A549 (cell line): ENCODE results near the gene TRIM3. TPM values are rescaled to one million over a fixed set of nuclear protein-coding genes. Genes with fewer than 3 reads are reported as not detected.

ENCODE experiments used
- ATAC-seq, 2 experiments: fragments of 200-7000 bp in 1 of 2; fragments of >200 bp in 1 of 2; cut with Nextera tagmentation in 1 of 2; cut with Tn5 transposase in 1 of 2; 3 replicates each; pipeline versions ENCODE4 v1.8.0 to v1.9.1; 2018 to 2020; ENCODE audit warnings: mild to moderate bottlenecking in 1 of 2, moderate library complexity in 1 of 2
- CTCF ChIA-PET: fragments of 300-600 bp; sonication (Branson Sonifier 250); formaldehyde crosslinking; extraction: SDS; loops from one replicate; lab custom pipeline; 2021; ENCODE audit warnings: antibody characterized with exemption, inconsistent platforms; lab: Yijun Ruan, JAX
- POLR2A ChIA-PET: fragments of 350-600 bp; formaldehyde crosslinking; extraction: SDS; loops from one replicate; lab custom pipeline; 2021; ENCODE audit warnings: antibody characterized with exemption, inconsistent platforms; lab: Yijun Ruan, JAX
- DNase-seq, 2 experiments: peaks; one replicate each; pipeline versions ENCODE4 v3.0.0 to v3.0.0-alpha.2; 2011 to 2016; ENCODE audit warnings: low read depth in 1 of 2, low spot score in 1 of 2
- FAIRE-seq: peaks from 2 replicates; lab custom pipeline; 2011; peaks lifted over from hg19 to GRCh38; lab: Jason Lieb, UNC
- H3K27ac ChIP-seq, 2 experiments: fragments of >200 bp; sonication (Bioruptor Twin); formaldehyde crosslinking; 3 replicates each; pipeline ENCODE4 v1.5.1; 2016 to 2017
- H3K4me1 ChIP-seq: fragments of >200 bp; sonication (Bioruptor Twin); formaldehyde crosslinking; 3 replicates; pipeline ENCODE4 v1.6.1; 2016
- H3K4me2 ChIP-seq: fragments of >200 bp; sonication (Bioruptor Twin); formaldehyde crosslinking; 3 replicates; pipeline ENCODE4 v1.6.1; 2016
- H3K4me3 ChIP-seq: fragments of >200 bp; sonication (Bioruptor Twin); formaldehyde crosslinking; 3 replicates; pipeline ENCODE4 v1.5.1; 2016
- H3K9me3 ChIP-seq: fragments of >200 bp; sonication (Bioruptor Twin); formaldehyde crosslinking; 3 replicates; pipeline ENCODE4 v1.6.1; 2016
- CBX2 ChIP-seq: fragments of 200-600 bp; sonication (generic); IDR thresholded peaks from 2 replicates; pipeline ENCODE4 v1.6.1; 2016; ENCODE audit warnings: low read depth, mild to moderate bottlenecking, borderline replicate concordance
- CBX8 ChIP-seq: fragments of 200-600 bp; sonication (generic); IDR thresholded peaks from 2 replicates; pipeline ENCODE4 v1.6.1; 2016
- CHD4 ChIP-seq: fragments of 200-600 bp; sonication (generic); IDR thresholded peaks from 2 replicates; pipeline ENCODE4 v1.6.1; 2016; ENCODE audit warnings: antibody characterized with exemption, mild to moderate bottlenecking, borderline replicate concordance
- EHMT2 ChIP-seq: fragments of 200-600 bp; sonication (generic); IDR thresholded peaks from 2 replicates; pipeline ENCODE4 v1.6.1; 2016; ENCODE audit warnings: antibody characterized with exemption, low read depth, mild to moderate bottlenecking, moderate library complexity
- EP300 ChIP-seq, 2 experiments: fragments of >200 bp; sonication (Bioruptor Twin); formaldehyde crosslinking; IDR thresholded peaks; 2 replicates in 1 of 2; 3 replicates in 1 of 2; pipeline ENCODE4 v1.6.1; 2016 to 2017
- FOSB ChIP-seq: fragments of 250-450 bp; sonication (Bioruptor Pico); IDR thresholded peaks from 2 replicates; pipeline ENCODE4 v1.5.0; 2020; ENCODE audit warnings: mild to moderate bottlenecking, moderate library complexity
- FOSL2 ChIP-seq, 2 experiments: fragments of 450-650 bp in 1 of 2; fragments of >200 bp in 1 of 2; sonication (Bioruptor Twin) in 1 of 2; formaldehyde crosslinking; IDR thresholded peaks; 2 replicates each; pipeline versions ENCODE4 v1.5.0 to v1.6.1; 2016 to 2020; ENCODE audit warnings: mild to moderate bottlenecking in 1 of 2, moderate library complexity in 1 of 2
- HDAC2 ChIP-seq: fragments of 200-600 bp; sonication (generic); IDR thresholded peaks from 2 replicates; pipeline ENCODE4 v1.6.1; 2016
- KDM1A ChIP-seq: fragments of 200-600 bp; sonication (generic); IDR thresholded peaks from 2 replicates; pipeline ENCODE4 v1.6.1; 2016; ENCODE audit warnings: low read depth, mild to moderate bottlenecking
- MAZ ChIP-seq: fragments of 150-350 bp; IDR thresholded peaks from 2 replicates; pipeline ENCODE4 v1.6.1; 2014; ENCODE audit warnings: antibody characterized with exemption, low read depth, low read length, borderline replicate concordance
- MYC ChIP-seq: IDR thresholded peaks from 2 replicates; pipeline ENCODE4 v1.6.1; 2012; ENCODE audit warnings: mild to moderate bottlenecking, inconsistent platforms, low read length, improper control_type of control experiment, borderline replicate concordance
- NPAS2 ChIP-seq: fragments of 250-450 bp; sonication (Bioruptor Pico); IDR thresholded peaks from 2 replicates; pipeline ENCODE4 v1.8.0; 2022; ENCODE audit warnings: mild to moderate bottlenecking, moderate library complexity, borderline replicate concordance
- PHF8 ChIP-seq: fragments of 200-600 bp; sonication (generic); IDR thresholded peaks from 2 replicates; pipeline ENCODE4 v1.6.1; 2016; ENCODE audit warnings: low read depth, mild to moderate bottlenecking, antibody characterized with exemption, moderate library complexity, borderline replicate concordance
- RAD21 ChIP-seq, 2 experiments: fragments of >200 bp in 1 of 2; sonication (Bioruptor Twin) in 1 of 2; formaldehyde crosslinking in 1 of 2; IDR thresholded peaks in 1 of 2; conservative IDR thresholded peaks in 1 of 2; 2 replicates in 1 of 2; 3 replicates in 1 of 2; pipeline ENCODE4 v1.6.1; 2012 to 2018; ENCODE audit warnings: inconsistent platforms in 1 of 2
- RARB ChIP-seq: fragments of 250-450 bp; sonication (Bioruptor Pico); IDR thresholded peaks from 2 replicates; pipeline ENCODE4 v1.8.0; 2021; ENCODE audit warnings: mild to moderate bottlenecking, moderate library complexity
- RFX5 ChIP-seq: fragments of 450-650 bp; IDR thresholded peaks from 2 replicates; pipeline ENCODE4 v1.7.1; 2014; ENCODE audit warnings: antibody characterized with exemption, mild to moderate bottlenecking, moderate library complexity
- SMC3 ChIP-seq: fragments of >200 bp; sonication (Bioruptor Twin); formaldehyde crosslinking; IDR thresholded peaks from 3 replicates; pipeline ENCODE4 v1.6.1; 2018; ENCODE audit warnings: inconsistent platforms
- ZSCAN20 ChIP-seq: fragments of 250-450 bp; sonication (Bioruptor Pico); IDR thresholded peaks from 2 replicates; pipeline ENCODE4 v1.8.0; 2022; ENCODE audit warnings: mild to moderate bottlenecking, moderate library complexity
- WGBS: methylation state at CpG from one replicate; pipeline ENCODE4 v1.1.6; 2017; ENCODE audit errors: missing lambda C conversion rate; 5-methylcytosine and 5-hydroxymethylcytosine counted together
- polyA plus RNA-seq, 4 experiments: library from polyadenylated mRNA; depleted of rRNA in 3 of 4; stranded (reverse); fragments of >200 nt; fragmentation: RNase III in 1 of 4; extraction: RNeasy Plus Mini Kit Qiagen cat#74134 plus additional on column Dnase treatment in 1 of 4; gene quantifications; 2 replicates in 3 of 4; 3 replicates in 1 of 4; pipeline ENCODE4 v1.2.3, GENCODE V29; 2011 to 2017
- TF ChIP-seq, protein P1 (sequence below): fragments of >200 bp; sonication (Bioruptor Twin); formaldehyde crosslinking; IDR thresholded peaks from 3 replicates; pipeline ENCODE4 v1.6.1; 2016
- TF ChIP-seq, protein P2 (sequence below): fragments of >200 bp; sonication (Bioruptor Twin); formaldehyde crosslinking; IDR thresholded peaks from 3 replicates; pipeline ENCODE4 v1.5.1; 2016

TRIM3 gene
- polyA plus RNA-seq, 2 of the 4 experiments (the other 2 are of a cell fraction), result 10.0 to 17.5 TPM

DNA sequence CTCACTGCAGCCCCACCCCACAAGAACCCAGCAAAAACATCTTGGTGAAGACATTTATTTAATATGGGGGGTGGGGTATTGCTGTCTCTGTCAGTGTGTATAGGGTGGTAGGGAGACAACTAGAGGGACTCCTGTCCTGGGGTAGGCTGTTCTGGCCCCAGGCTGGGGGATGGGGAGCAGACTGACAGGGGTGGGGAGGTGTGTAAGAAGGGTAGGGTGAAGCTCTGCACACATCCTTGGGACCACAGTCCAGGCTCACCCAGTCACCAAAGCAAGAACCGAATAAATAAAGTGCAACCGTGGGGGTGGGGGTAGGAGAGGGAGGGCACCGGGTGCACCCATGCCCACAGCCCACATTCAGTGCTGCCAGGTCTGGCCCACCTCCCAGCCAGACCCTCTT, 25.2 kb downstream of the TRIM3 start:
- ChIA-PET POLR2A (no interaction called here), CTCF (interaction anchor here (3.8 to 9.6 kb wide), 2 partner anchors 10 to 69 kb away, joined by 12 to 142 read pairs; no protein-coding TSS in a partner anchor)
- DNase-seq, result no peak
- Histone ChIP-seq H3K4me2 (no peak overlapping the region), H3K4me3 (no peak overlapping the region), H3K4me1 (no peaks in the 10 kb centered on the region), H3K27ac (no peak overlapping the region), H3K9me3 (no peaks in the 10 kb centered on the region)
- TF ChIP-seq HDAC2 (no peak), CBX8 (no peak), EP300 (IDR thresholded peaks at IDR 0.05) (no peak), RARB (CRISPR knock-in tag) (no peak), EHMT2 (no peak), FOSB (no peak), NPAS2 (CRISPR knock-in tag) (no peak), RFX5 (no peak), RAD21 (conservative IDR thresholded peaks at IDR 0.05 in 1 of 2, IDR thresholded peaks at IDR 0.05 in 1 of 2) (no peak)
- no peak for FAIRE-seq
- no peak for ATAC-seq
- 83% methylated on average over 3 of the region's 3 CpGs for WGBS

DNA sequence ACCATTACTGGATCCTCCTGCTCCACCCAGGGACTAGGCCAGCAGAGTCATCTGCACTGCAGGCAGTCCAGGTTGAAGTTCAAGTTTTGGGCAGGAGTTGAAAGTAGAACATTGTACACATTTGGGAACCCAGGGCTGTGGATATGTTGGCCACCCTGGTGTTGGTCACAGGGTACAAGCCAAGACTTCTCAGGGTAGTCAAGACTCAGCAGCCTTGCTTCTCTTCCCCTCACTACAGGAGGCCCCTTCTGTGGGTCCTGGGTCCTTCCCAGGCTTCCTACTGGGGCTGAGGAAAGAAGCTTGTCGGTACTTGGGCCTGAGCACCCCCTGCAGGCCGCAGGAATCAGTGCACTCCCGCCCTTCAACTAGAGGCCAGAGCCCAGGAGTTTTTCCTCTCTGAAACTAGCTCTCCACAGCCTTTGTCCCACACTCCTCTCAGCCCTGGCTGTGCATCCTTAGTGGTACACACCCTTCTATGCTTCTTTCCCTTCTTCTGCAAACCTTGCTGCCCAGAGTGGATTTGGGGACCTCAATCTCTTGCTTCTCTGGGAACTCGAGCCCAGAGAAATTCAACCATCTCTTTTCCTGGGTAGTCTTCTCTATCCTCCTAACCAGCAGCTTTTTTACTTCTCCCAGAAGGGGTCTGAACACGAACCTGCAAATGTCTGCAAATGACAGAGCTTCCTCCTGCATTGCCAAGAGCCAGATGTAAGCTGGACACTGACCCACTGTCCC, 30.3 kb downstream of the TRIM3 start:
- Histone ChIP-seq H3K9me3 (no peaks in the 10 kb centered on the region), H3K4me2 (no peak overlapping the region), H3K27ac (no peak overlapping the region), H3K4me3 (no peak overlapping the region), H3K4me1 (peaks cover 13% of the 10 kb centered on the region)
- FAIRE-seq (no peak), DNase-seq (peak; percentile 36 to 57), ATAC-seq (peak; percentile 56 to 83; a peak in 5 of 6 replicates)
- WGBS, result 20% methylated on average over 5 of the region's 5 CpGs
- ChIA-PET POLR2A (interaction anchor here (1.0 to 1.6 kb wide), 2 partner anchors 24 to 64 kb away, joined by 3 to 9 read pairs; partner anchors contain the start of gene APBB1), CTCF (interaction anchor here (0.7 to 9.6 kb wide), 25 partner anchors 9 to 315 kb away, joined by 3 to 142 read pairs (median 4); partner anchors contain the start of genes APBB1, ARFIP2 and TIMM10B)
- TF ChIP-seq PHF8 (no peak), RAD21 (conservative IDR thresholded peaks at IDR 0.05 in 1 of 2, IDR thresholded peaks at IDR 0.05 in 1 of 2) (peak; percentile 73 to 75), ZSCAN20 (CRISPR knock-in tag) (no peak), MYC (no peak), FOSL2 (IDR thresholded peaks at IDR 0.05) (no peak), FOSL2 (CRISPR knock-in tag; IDR thresholded peaks at IDR 0.05) (no peak), SMC3 (peak; percentile 71)
- TF ChIP-seq, protein P1, sequence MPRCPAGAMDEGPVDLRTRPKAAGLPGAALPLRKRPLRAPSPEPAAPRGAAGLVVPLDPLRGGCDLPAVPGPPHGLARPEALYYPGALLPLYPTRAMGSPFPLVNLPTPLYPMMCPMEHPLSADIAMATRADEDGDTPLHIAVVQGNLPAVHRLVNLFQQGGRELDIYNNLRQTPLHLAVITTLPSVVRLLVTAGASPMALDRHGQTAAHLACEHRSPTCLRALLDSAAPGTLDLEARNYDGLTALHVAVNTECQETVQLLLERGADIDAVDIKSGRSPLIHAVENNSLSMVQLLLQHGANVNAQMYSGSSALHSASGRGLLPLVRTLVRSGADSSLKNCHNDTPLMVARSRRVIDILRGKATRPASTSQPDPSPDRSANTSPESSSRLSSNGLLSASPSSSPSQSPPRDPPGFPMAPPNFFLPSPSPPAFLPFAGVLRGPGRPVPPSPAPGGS, result no peak
- TF ChIP-seq, protein P2, sequence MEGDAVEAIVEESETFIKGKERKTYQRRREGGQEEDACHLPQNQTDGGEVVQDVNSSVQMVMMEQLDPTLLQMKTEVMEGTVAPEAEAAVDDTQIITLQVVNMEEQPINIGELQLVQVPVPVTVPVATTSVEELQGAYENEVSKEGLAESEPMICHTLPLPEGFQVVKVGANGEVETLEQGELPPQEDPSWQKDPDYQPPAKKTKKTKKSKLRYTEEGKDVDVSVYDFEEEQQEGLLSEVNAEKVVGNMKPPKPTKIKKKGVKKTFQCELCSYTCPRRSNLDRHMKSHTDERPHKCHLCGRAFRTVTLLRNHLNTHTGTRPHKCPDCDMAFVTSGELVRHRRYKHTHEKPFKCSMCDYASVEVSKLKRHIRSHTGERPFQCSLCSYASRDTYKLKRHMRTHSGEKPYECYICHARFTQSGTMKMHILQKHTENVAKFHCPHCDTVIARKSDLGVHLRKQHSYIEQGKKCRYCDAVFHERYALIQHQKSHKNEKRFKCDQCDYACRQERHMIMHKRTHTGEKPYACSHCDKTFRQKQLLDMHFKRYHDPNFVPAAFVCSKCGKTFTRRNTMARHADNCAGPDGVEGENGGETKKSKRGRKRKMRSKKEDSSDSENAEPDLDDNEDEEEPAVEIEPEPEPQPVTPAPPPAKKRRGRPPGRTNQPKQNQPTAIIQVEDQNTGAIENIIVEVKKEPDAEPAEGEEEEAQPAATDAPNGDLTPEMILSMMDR, result peak; percentile 64

DNA sequence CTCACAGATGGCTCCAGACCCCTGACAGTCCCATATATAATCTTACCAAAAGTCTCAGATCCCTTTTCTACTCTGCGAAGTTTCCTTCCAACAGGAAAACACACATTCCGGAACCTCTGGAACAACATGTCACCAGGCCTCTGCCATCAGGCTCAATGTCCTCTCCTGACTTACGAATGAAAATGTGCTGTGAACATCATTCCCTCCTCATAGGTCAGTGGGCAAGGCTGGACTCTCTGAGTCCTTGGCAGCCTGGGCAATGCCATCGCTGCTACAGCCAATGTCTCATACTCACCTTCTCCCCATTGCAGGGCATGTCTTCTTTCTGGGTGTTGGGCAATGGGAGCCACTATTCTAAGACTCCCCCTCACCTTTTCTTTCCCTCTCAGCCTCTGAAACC, 31.3 kb downstream of the TRIM3 start:
- ChIA-PET CTCF (interaction anchor here (0.6 to 9.6 kb wide), 10 partner anchors 8 to 241 kb away, joined by 3 to 142 read pairs (median 8); partner anchors contain the start of gene MRPL17), POLR2A (no interaction called here)
- Histone ChIP-seq H3K27ac (no peak overlapping the region), H3K4me3 (no peak overlapping the region), H3K4me2 (no peak overlapping the region), H3K9me3 (no peaks in the 10 kb centered on the region)
- 90% methylated on average over 4 of the region's 4 CpGs for WGBS
- DNase-seq (no peak), FAIRE-seq (no peak), ATAC-seq (no peak)
- TF ChIP-seq MAZ, result no peak
- no peak for TF ChIP-seq CBX2
- no peak for TF ChIP-seq CHD4
- TF ChIP-seq KDM1A, result no peak
- TF ChIP-seq, protein P2, result no peak
- TF ChIP-seq, all 56 proteins: peak for 0
- peaks cover 13% of the 10 kb centered on the region for H3K4me1 ChIP-seq
